Stimulated activated CD4-positive, alpha-beta T cell treated with anti-CD3 and anti-CD28 coated beads, Interleukin-2, amount 100 ng/mL, for 4 hours (primary cell): ENCODE measurements around the gene TDRD9.

Source experiments
- DNase-seq: peaks from one replicate; pipeline ENCODE4 v3.0.0-alpha.2; 2020; ENCODE audit warnings: low read depth

Gene TDRD9

GRCh38 chr14:104031384-104031783 is 103.1 kb downstream of the TDRD9 start:
- no peak for DNase-seq

GRCh38 chr14:104034976-104035699 is 106.9 kb downstream of the TDRD9 start:
- DNase-seq: no peak

- DNase-seq: no peak
Measured at GRCh38 chr14:104036212-104036611, 108.0 kb downstream of the TDRD9 start.

GRCh38 chr14:104037074-104037473 is 108.8 kb downstream of the TDRD9 start:
- DNase-seq: no peak

GRCh38 chr14:104037903-104038302 is 109.6 kb downstream of the TDRD9 start:
- no peak for DNase-seq

GRCh38 chr14:104039214-104039613 is 111.0 kb downstream of the TDRD9 start:
- no peak for DNase-seq

- no peak for DNase-seq
Measured at GRCh38 chr14:104040539-104040938, 112.3 kb downstream of the TDRD9 start.

GRCh38 chr14:104041430-104042104 is 113.3 kb downstream of the TDRD9 start:
- DNase-seq: no peak

- DNase-seq: no peak
Measured at GRCh38 chr14:104044016-104044415, 115.8 kb downstream of the TDRD9 start.

- DNase-seq: no peak
Measured at GRCh38 chr14:104047761-104048160, 119.5 kb downstream of the TDRD9 start.

- no peak for DNase-seq
Measured at GRCh38 chr14:104048758-104049507, 120.7 kb downstream of the TDRD9 start.

- no peak for DNase-seq
Measured at GRCh38 chr14:104049576-104050240, 121.5 kb downstream of the TDRD9 start.

GRCh38 chr14:104051092-104051813 is 123.0 kb downstream of the TDRD9 start:
- no peak for DNase-seq

- DNase-seq: no peak
Measured at GRCh38 chr14:104054222-104054905, 126.1 kb downstream of the TDRD9 start.

GRCh38 chr14:104062281-104062680 is 134.0 kb downstream of the TDRD9 start:
- DNase-seq: no peak

- no peak for DNase-seq
Measured at GRCh38 chr14:104064003-104064402, 135.7 kb downstream of the TDRD9 start.

- DNase-seq: no peak
Measured at GRCh38 chr14:104066279-104066678, 138.0 kb downstream of the TDRD9 start.

GRCh38 chr14:104066719-104067295 is 138.6 kb downstream of the TDRD9 start:
- no peak for DNase-seq

- DNase-seq: no peak
Measured at GRCh38 chr14:104069541-104069940, 141.3 kb downstream of the TDRD9 start.

GRCh38 chr14:104072586-104072985 is 144.3 kb downstream of the TDRD9 start:
- DNase-seq: no peak

- no peak for DNase-seq
Measured at GRCh38 chr14:104073764-104074163, 145.5 kb downstream of the TDRD9 start.
